Measurements from ENCODE around the gene VPS4B.
"Not testable (repeated sequence)": the region's sequence is repeated elsewhere in the genome, so short reads cannot be mapped to it uniquely, and the experiment has no call there.

The VPS4B gene

GRCh38 chr18:63422087-63422863, at the start of gene VPS4B:
TSS of gene VPS4B (minus strand) at chr18:63422476. CDS start at chr18:63422259, 217 bp downstream.
- peak; percentile 99 to 100 for DNase-seq

GRCh38 chr18:63470751-63471150, 48.5 kb upstream of the VPS4B start:
- no peak for DNase-seq

- DNase-seq: no peak
These were observed 46.3 kb upstream of the VPS4B start for GRCh38 chr18:63468575-63468974.

GRCh38 chr18:63467699-63468098, 45.4 kb upstream of the VPS4B start:
- no peak for DNase-seq

- no peak for DNase-seq
These were observed 42.8 kb upstream of the VPS4B start for GRCh38 chr18:63465059-63465458.

GRCh38 chr18:63464434-63464833, 42.2 kb upstream of the VPS4B start:
- DNase-seq: no peak

GRCh38 chr18:63460414-63460813, 38.1 kb upstream of the VPS4B start:
- DNase-seq: no peak

GRCh38 chr18:63457977-63458376, 35.7 kb upstream of the VPS4B start:
- DNase-seq: no peak

- no peak for DNase-seq
These were observed 32.2 kb upstream of the VPS4B start for GRCh38 chr18:63454497-63454896.

GRCh38 chr18:63452751-63453150, 30.5 kb upstream of the VPS4B start:
- DNase-seq: not testable (repeated sequence)

GRCh38 chr18:63451799-63452660, 29.8 kb upstream of the VPS4B start:
- no peak for DNase-seq

GRCh38 chr18:63449426-63449825, 27.1 kb upstream of the VPS4B start:
- no peak for DNase-seq

- DNase-seq: no peak
These were observed 24.8 kb upstream of the VPS4B start for GRCh38 chr18:63447066-63447465.

GRCh38 chr18:63446266-63446665, 24.0 kb upstream of the VPS4B start:
- DNase-seq: no peak

GRCh38 chr18:63445037-63445436, 22.8 kb upstream of the VPS4B start:
- DNase-seq: no peak

GRCh38 chr18:63444580-63444979, 22.3 kb upstream of the VPS4B start:
- DNase-seq: peak; percentile 6 to 58

- DNase-seq: no peak
These were observed 21.6 kb upstream of the VPS4B start for GRCh38 chr18:63443829-63444228.

- peak in 1 of 2 donors; percentile 10 for DNase-seq
These were observed 18.6 kb upstream of the VPS4B start for GRCh38 chr18:63440881-63441280.

GRCh38 chr18:63440219-63440618, 17.9 kb upstream of the VPS4B start:
- DNase-seq: no peak

- peak; percentile 52 to 69 for DNase-seq
These were observed 17.1 kb upstream of the VPS4B start for GRCh38 chr18:63439334-63439733.

- no peak for DNase-seq
These were observed 15.9 kb upstream of the VPS4B start for GRCh38 chr18:63438181-63438580.

- no peak for DNase-seq
These were observed 11.1 kb upstream of the VPS4B start for GRCh38 chr18:63433334-63433866.

GRCh38 chr18:63431180-63431579, 8.9 kb upstream of the VPS4B start:
- no peak for DNase-seq

GRCh38 chr18:63430526-63430925, 8.2 kb upstream of the VPS4B start:
- no peak for DNase-seq

Data from CD4-positive, alpha-beta T cell treated with Interleukin-4 for 1 hour (primary cell).